WTC11 (cell line): Measurements from ENCODE around the gene FBXL2. TPM values are rescaled to one million over a fixed set of nuclear protein-coding genes. Genes with fewer than 3 reads are reported as not detected.

ENCODE experiments used
- ATAC-seq: fragments of 200-7000 bp; cut with Tn5 transposase; 2 replicates; pipeline ENCODE4 v1.10.0; 2021; ENCODE audit warnings: mild to moderate bottlenecking, moderate library complexity
- CTCF ChIA-PET: fragments of 300-600 bp; sonication (Branson Sonifier 250); formaldehyde crosslinking; loops from one replicate; lab custom pipeline; 2021; ENCODE audit warnings: antibody characterized with exemption; lab: Charles Lee
- POLR2A ChIA-PET: fragments of 350-600 bp; sonication (Branson Sonifier 250); formaldehyde crosslinking; loops from one replicate; lab custom pipeline; 2021; ENCODE audit warnings: antibody characterized with exemption; lab: Charles Lee
- DNase-seq: peaks from one replicate; pipeline ENCODE4 v3.0.0; 2021; ENCODE audit warnings: low spot score
- H3K27ac Mint-ChIP-seq: 2 replicates; pipeline ENCODE4 v1.8.0; 2021; ENCODE audit warnings: mixed read lengths
- H3K27me3 Mint-ChIP-seq: 2 replicates; pipeline ENCODE4 v1.8.0; 2021; ENCODE audit warnings: low read depth, mild to moderate bottlenecking, moderate library complexity, mixed read lengths
- H3K36me3 Mint-ChIP-seq: 2 replicates; pipeline ENCODE4 v1.8.0; 2021; ENCODE audit warnings: mixed read lengths
- H3K4me1 Mint-ChIP-seq: 2 replicates; pipeline ENCODE4 v1.8.0; 2022; ENCODE audit warnings: mixed read lengths
- H3K4me3 Mint-ChIP-seq: 2 replicates; pipeline ENCODE4 v1.8.0; 2021; ENCODE audit warnings: mild to moderate bottlenecking, moderate library complexity, mixed read lengths
- H3K9me3 Mint-ChIP-seq: 2 replicates; pipeline ENCODE4 v1.8.0; 2021; ENCODE audit warnings: mixed read lengths
- ESRRA ChIP-seq: sonication (generic); formaldehyde crosslinking; IDR thresholded peaks from 2 replicates; pipeline ENCODE4 v1.8.1; 2022; ENCODE audit warnings: mild to moderate bottlenecking, missing genetic modification reagents, borderline replicate concordance
- FOXP1 ChIP-seq: sonication (generic); formaldehyde crosslinking; IDR thresholded peaks from 2 replicates; pipeline ENCODE4 v1.8.0; 2022; ENCODE audit warnings: missing genetic modification reagents, mild to moderate bottlenecking, moderate library complexity, borderline replicate concordance
- GTF2I ChIP-seq: fragments of 250-450 bp; sonication (Bioruptor Pico); conservative IDR thresholded peaks from 2 replicates; pipeline ENCODE4 v1.4.0; 2021; ENCODE audit warnings: mild to moderate bottlenecking
- JAZF1 ChIP-seq: fragments of 250-450 bp; sonication (Bioruptor Pico); IDR thresholded peaks from 2 replicates; pipeline ENCODE4 v1.9.0; 2021; ENCODE audit warnings: moderate library complexity, mild to moderate bottlenecking, inconsistent platforms
- NFE2L1 ChIP-seq: sonication (generic); formaldehyde crosslinking; IDR thresholded peaks from 2 replicates; pipeline ENCODE4 v1.8.1; 2023; ENCODE audit warnings: missing genetic modification reagents
- NR2C2 ChIP-seq: sonication (generic); formaldehyde crosslinking; IDR thresholded peaks from 2 replicates; pipeline ENCODE4 v1.8.0; 2022; ENCODE audit warnings: mild to moderate bottlenecking, missing genetic modification reagents
- OVOL2 ChIP-seq: fragments of 250-450 bp; sonication (Bioruptor Pico); IDR thresholded peaks from 2 replicates; pipeline ENCODE4 v1.9.0; 2021; ENCODE audit warnings: mild to moderate bottlenecking, borderline replicate concordance
- RELA ChIP-seq: sonication (generic); formaldehyde crosslinking; IDR thresholded peaks from 2 replicates; pipeline ENCODE4 v1.8.1; 2022; ENCODE audit warnings: missing genetic modification reagents, mild to moderate bottlenecking, borderline replicate concordance
- TCF7 ChIP-seq: sonication (generic); formaldehyde crosslinking; IDR thresholded peaks from 2 replicates; pipeline ENCODE4 v1.8.0; 2022; ENCODE audit warnings: mild to moderate bottlenecking, low read depth, missing genetic modification reagents, moderate library complexity
- TEAD4 ChIP-seq: sonication (generic); formaldehyde crosslinking; IDR thresholded peaks from 2 replicates; pipeline ENCODE4 v1.8.0; 2022; ENCODE audit warnings: mild to moderate bottlenecking, missing genetic modification reagents
- ZNF121 ChIP-seq: sonication (generic); formaldehyde crosslinking; IDR thresholded peaks from 2 replicates; pipeline ENCODE4 v1.8.0; 2023; ENCODE audit warnings: missing genetic modification reagents
- ZNF138 ChIP-seq: sonication (generic); formaldehyde crosslinking; conservative IDR thresholded peaks from 2 replicates; pipeline ENCODE4 v1.8.1; 2022; ENCODE audit warnings: mild to moderate bottlenecking, moderate library complexity, missing genetic modification reagents
- total RNA-seq: library from RNA; stranded (reverse); gene quantifications from 3 replicates; pipeline ENCODE4 v1.2.3, GENCODE V29; 2021
- TF ChIP-seq, protein P1 (sequence below): sonication (generic); formaldehyde crosslinking; IDR thresholded peaks from 2 replicates; pipeline ENCODE4 v1.8.1; 2023; ENCODE audit warnings: mild to moderate bottlenecking, moderate library complexity, missing genetic modification reagents
- TF ChIP-seq, protein P2 (sequence below): sonication (generic); formaldehyde crosslinking; conservative IDR thresholded peaks from 2 replicates; pipeline ENCODE4 v1.8.1; 2022; ENCODE audit warnings: mild to moderate bottlenecking, missing genetic modification reagents
- TF ChIP-seq, protein P3 (sequence below): sonication (generic); formaldehyde crosslinking; IDR thresholded peaks from 2 replicates; pipeline ENCODE4 v1.8.1; 2022; ENCODE audit warnings: low read depth, missing genetic modification reagents, borderline replicate concordance
- TF ChIP-seq, protein P4 (sequence below): fragments of 250-450 bp; sonication (Bioruptor Pico); conservative IDR thresholded peaks from 2 replicates; pipeline ENCODE4 v1.9.0; 2021; ENCODE audit warnings: mild to moderate bottlenecking
- TF ChIP-seq, protein P5 (sequence below): fragments of 250-450 bp; sonication (Bioruptor Pico); IDR thresholded peaks from 2 replicates; pipeline ENCODE4 v1.9.0; 2021; ENCODE audit warnings: mild to moderate bottlenecking
- TF ChIP-seq, protein P6 (sequence below): sonication (generic); formaldehyde crosslinking; IDR thresholded peaks from 2 replicates; pipeline ENCODE4 v1.8.0; 2023; ENCODE audit warnings: missing genetic modification reagents
- TF ChIP-seq, protein P7 (sequence below): fragments of 250-450 bp; sonication (Bioruptor Pico); IDR thresholded peaks from 2 replicates; pipeline ENCODE4 v1.8.0; 2021; ENCODE audit warnings: mild to moderate bottlenecking

FBXL2 gene
- total RNA-seq, 1 experiment from 2014 or later, result 2.9 TPM

DNA sequence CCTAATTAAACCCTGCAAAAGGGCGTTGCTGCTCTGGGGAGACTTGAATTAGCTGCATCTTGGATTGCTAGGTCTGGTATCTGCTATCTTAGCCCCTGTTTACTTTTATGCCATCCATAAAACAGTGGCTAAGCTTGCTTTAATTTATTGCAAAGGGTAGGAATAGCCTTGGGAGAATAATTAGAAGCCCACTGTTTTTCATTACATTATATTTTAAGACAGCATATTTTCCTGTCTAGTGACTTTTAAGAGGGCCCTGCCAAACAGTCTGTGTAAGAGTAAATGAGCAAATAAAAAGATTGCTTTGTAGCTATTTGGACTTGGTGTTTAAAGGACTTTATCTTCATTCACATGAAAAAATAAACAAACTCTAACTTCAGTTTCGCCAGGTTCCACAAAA, 41.2 kb upstream of the FBXL2 start (continued):
- TF ChIP-seq, protein P1, sequence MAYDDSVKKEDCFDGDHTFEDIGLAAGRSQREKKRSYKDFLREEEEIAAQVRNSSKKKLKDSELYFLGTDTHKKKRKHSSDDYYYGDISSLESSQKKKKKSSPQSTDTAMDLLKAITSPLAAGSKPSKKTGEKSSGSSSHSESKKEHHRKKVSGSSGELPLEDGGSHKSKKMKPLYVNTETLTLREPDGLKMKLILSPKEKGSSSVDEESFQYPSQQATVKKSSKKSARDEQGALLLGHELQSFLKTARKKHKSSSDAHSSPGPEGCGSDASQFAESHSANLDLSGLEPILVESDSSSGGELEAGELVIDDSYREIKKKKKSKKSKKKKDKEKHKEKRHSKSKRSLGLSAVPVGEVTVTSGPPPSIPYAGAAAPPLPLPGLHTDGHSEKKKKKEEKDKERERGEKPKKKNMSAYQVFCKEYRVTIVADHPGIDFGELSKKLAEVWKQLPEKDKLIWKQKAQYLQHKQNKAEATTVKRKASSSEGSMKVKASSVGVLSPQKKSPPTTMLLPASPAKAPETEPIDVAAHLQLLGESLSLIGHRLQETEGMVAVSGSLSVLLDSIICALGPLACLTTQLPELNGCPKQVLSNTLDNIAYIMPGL (CRISPR knock-in tag), result no peak
- no peak for TF ChIP-seq TCF7 (CRISPR knock-in tag)
- no peak for TF ChIP-seq GTF2I
- no peak for TF ChIP-seq NFE2L1 (CRISPR knock-in tag)
- TF ChIP-seq, protein P2, sequence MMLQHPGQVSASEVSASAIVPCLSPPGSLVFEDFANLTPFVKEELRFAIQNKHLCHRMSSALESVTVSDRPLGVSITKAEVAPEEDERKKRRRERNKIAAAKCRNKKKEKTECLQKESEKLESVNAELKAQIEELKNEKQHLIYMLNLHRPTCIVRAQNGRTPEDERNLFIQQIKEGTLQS (CRISPR knock-in tag), result no peak
- TF ChIP-seq, protein P3, sequence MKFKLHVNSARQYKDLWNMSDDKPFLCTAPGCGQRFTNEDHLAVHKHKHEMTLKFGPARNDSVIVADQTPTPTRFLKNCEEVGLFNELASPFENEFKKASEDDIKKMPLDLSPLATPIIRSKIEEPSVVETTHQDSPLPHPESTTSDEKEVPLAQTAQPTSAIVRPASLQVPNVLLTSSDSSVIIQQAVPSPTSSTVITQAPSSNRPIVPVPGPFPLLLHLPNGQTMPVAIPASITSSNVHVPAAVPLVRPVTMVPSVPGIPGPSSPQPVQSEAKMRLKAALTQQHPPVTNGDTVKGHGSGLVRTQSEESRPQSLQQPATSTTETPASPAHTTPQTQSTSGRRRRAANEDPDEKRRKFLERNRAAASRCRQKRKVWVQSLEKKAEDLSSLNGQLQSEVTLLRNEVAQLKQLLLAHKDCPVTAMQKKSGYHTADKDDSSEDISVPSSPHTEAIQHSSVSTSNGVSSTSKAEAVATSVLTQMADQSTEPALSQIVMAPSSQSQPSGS (CRISPR knock-in tag), result no peak
- TF ChIP-seq ZNF138 (CRISPR knock-in tag), result no peak
- no peak for TF ChIP-seq NR2C2 (CRISPR knock-in tag)
- no peak for TF ChIP-seq OVOL2
- no peak for TF ChIP-seq TEAD4 (CRISPR knock-in tag)
- TF ChIP-seq ZNF121 (CRISPR knock-in tag), result no peak
- TF ChIP-seq, protein P4, sequence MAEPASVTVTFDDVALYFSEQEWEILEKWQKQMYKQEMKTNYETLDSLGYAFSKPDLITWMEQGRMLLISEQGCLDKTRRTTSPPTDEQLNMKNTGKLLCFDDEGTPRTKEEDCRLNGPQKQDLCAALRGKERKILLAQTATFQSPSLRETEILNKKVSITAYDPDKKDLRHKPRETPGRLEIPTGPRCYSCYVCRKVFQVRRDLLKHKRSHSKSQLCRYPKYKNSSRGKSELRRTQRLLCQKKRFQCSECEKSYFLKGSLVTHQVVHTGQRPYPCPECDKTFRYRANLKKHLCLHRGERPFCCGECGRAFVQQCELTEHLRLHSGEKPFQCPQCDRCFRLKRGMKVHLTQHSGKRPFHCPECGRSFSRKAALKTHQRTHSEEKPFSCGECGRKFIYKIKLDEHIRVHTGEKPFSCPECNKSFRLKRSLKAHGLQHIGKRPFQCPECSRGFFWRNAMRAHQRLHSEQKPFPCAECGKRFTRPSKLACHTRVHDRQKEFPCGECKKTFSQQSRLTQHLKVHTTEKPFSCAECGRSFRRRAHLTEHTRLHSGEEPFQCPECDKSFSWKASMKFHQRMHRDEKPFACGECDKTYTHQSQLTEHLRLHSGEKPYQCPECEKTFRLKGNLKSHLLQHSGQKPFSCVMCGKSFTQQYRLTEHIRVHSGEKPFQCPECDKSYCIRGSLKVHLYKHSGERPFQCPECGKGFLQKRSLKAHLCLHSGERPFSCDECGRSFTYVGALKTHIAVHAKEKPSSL (CRISPR knock-in tag), result no peak
- TF ChIP-seq, all 79 proteins: peak for 0

DNA sequence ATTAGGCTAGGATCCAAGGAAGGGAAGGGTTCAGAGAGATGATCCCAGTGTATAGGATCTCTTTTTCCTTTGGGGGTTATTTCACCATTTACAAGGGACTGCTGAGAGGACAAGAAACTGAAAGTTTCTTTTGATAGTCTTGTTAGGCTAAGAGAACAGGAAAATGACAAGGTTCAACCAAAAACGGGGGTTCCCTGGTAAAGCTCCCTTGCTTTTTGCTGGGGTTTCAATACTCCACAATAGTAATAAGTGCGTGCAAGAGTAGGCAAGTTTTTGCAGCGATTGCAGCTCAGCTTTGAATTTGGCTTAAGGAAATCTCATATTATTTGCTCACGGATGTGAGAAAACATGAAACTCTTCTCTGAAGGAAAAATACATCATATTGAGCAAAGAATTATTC, 39.8 kb upstream of the FBXL2 start:
- no peak overlapping the region for H3K4me3 Mint-ChIP-seq
- H3K4me1 Mint-ChIP-seq, result no peaks in the 10 kb centered on the region
- no peak for ATAC-seq

More for the DNA sequence above, 39.8 kb upstream of the FBXL2 start:
- DNase-seq, result no peak
- ChIA-PET CTCF (interaction anchor here (0.6 kb wide), 1 partner anchor 360 kb away, joined by 3 read pairs; no protein-coding TSS in a partner anchor), POLR2A (no interaction called here)
- Mint-ChIP-seq H3K27me3 (no peaks in the 10 kb centered on the region), H3K9me3 (peaks cover 9% of the 10 kb centered on the region), H3K36me3 (no peaks in the 10 kb centered on the region), H3K27ac (no peak overlapping the region)
- TF ChIP-seq FOXP1 (CRISPR knock-in tag) (no peak), ESRRA (CRISPR knock-in tag) (no peak), TEAD4 (CRISPR knock-in tag) (no peak), JAZF1 (CRISPR knock-in tag) (no peak), RELA (CRISPR knock-in tag) (no peak)
- TF ChIP-seq, protein P5, sequence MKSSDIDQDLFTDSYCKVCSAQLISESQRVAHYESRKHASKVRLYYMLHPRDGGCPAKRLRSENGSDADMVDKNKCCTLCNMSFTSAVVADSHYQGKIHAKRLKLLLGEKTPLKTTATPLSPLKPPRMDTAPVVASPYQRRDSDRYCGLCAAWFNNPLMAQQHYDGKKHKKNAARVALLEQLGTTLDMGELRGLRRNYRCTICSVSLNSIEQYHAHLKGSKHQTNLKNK, result no peak
- TF ChIP-seq, protein P6, sequence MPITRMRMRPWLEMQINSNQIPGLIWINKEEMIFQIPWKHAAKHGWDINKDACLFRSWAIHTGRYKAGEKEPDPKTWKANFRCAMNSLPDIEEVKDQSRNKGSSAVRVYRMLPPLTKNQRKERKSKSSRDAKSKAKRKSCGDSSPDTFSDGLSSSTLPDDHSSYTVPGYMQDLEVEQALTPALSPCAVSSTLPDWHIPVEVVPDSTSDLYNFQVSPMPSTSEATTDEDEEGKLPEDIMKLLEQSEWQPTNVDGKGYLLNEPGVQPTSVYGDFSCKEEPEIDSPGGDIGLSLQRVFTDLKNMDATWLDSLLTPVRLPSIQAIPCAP (CRISPR knock-in tag), result no peak
- TF ChIP-seq, protein P7, sequence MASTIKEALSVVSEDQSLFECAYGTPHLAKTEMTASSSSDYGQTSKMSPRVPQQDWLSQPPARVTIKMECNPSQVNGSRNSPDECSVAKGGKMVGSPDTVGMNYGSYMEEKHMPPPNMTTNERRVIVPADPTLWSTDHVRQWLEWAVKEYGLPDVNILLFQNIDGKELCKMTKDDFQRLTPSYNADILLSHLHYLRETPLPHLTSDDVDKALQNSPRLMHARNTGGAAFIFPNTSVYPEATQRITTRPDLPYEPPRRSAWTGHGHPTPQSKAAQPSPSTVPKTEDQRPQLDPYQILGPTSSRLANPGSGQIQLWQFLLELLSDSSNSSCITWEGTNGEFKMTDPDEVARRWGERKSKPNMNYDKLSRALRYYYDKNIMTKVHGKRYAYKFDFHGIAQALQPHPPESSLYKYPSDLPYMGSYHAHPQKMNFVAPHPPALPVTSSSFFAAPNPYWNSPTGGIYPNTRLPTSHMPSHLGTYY (CRISPR knock-in tag), result no peak
